H1 (cell line): Measurements from ENCODE around the gene PAQR8. TPM values are rescaled to one million over a fixed set of nuclear protein-coding genes. Genes with fewer than 3 reads are reported as not detected.

Experiments used
- ATF3 ChIP-seq: IDR thresholded peaks from 2 replicates; pipeline ENCODE4 v1.6.1; 2011; ENCODE audit warnings: low read depth, mild to moderate bottlenecking, low read length; ENCODE audit not compliant: insufficient read depth
- BRCA1 ChIP-seq: IDR thresholded peaks from 2 replicates; pipeline ENCODE4 v1.6.1; 2012; ENCODE audit warnings: low read depth, low read length, improper control_type of control experiment
- CHD1 ChIP-seq: IDR thresholded peaks from 2 replicates; pipeline ENCODE4 v1.6.1; 2012; ENCODE audit warnings: low read depth, low read length, improper control_type of control experiment
- CHD2 ChIP-seq: IDR thresholded peaks from 2 replicates; pipeline ENCODE4 v1.6.1; 2012; ENCODE audit warnings: low read length, improper control_type of control experiment
- CHD7 ChIP-seq: fragments of 300-600 bp; sonication (generic); IDR thresholded peaks from 2 replicates; pipeline ENCODE4 v1.7.1; 2012; ENCODE audit warnings: low read length, moderate library complexity, mild to moderate bottlenecking, inconsistent platforms; ENCODE audit not compliant: insufficient replicate concordance
- NRF1 ChIP-seq: IDR thresholded peaks from 2 replicates; pipeline ENCODE4 v1.6.1; 2011; ENCODE audit warnings: mild to moderate bottlenecking, low read depth, low read length, improper control_type of control experiment
- POLR2AphosphoS5 ChIP-seq: IDR thresholded peaks from 2 replicates; pipeline ENCODE4 v1.6.1; 2011; ENCODE audit warnings: low read depth, low read length
- POU5F1 ChIP-seq: IDR thresholded peaks from 2 replicates; pipeline ENCODE4 v1.6.1; 2011; ENCODE audit warnings: low read depth, mild to moderate bottlenecking, low read length, moderate library complexity
- SRF ChIP-seq: IDR thresholded peaks from 2 replicates; pipeline ENCODE4 v1.6.1; 2011; ENCODE audit warnings: mild to moderate bottlenecking, low read depth, low read length, moderate library complexity
- TEAD4 ChIP-seq: IDR thresholded peaks from 2 replicates; pipeline ENCODE4 v1.6.1; 2012; ENCODE audit warnings: low read depth, low read length, inconsistent platforms, mixed read lengths
- polyA plus RNA-seq, 7 experiments: library from polyadenylated mRNA; depleted of rRNA in 3 of 7; stranded (reverse) in 5 of 7; unstranded in 2 of 7; fragments of >200 nt in 5 of 7; fragments of 200-250 nt in 2 of 7; gene quantifications; 1 replicate in 5 of 7; 2 replicates in 1 of 7; 4 replicates in 1 of 7; pipeline versions ENCODE4 v1.2.1 to v1.2.3, GENCODE V29; 2011 to 2013; ENCODE audit warnings: missing spikeins in 2 of 7, mixed read lengths in 2 of 7
- total RNA-seq: library from RNA; stranded (reverse); fragmentation: NEBNext Ultra II Directional; extraction: Animal tissue kit (Norgen Biotek cat#: 25700); gene quantifications from 2 replicates; pipeline ENCODE4 v1.2.1, GENCODE V29; 2021

Gene PAQR8
- total and polyA plus RNA-seq, 2 of the 8 experiments (the other 6 are each of a cell fraction or from before 2014, with no cell fraction given): 7.6 to 9.6 TPM

DNA sequence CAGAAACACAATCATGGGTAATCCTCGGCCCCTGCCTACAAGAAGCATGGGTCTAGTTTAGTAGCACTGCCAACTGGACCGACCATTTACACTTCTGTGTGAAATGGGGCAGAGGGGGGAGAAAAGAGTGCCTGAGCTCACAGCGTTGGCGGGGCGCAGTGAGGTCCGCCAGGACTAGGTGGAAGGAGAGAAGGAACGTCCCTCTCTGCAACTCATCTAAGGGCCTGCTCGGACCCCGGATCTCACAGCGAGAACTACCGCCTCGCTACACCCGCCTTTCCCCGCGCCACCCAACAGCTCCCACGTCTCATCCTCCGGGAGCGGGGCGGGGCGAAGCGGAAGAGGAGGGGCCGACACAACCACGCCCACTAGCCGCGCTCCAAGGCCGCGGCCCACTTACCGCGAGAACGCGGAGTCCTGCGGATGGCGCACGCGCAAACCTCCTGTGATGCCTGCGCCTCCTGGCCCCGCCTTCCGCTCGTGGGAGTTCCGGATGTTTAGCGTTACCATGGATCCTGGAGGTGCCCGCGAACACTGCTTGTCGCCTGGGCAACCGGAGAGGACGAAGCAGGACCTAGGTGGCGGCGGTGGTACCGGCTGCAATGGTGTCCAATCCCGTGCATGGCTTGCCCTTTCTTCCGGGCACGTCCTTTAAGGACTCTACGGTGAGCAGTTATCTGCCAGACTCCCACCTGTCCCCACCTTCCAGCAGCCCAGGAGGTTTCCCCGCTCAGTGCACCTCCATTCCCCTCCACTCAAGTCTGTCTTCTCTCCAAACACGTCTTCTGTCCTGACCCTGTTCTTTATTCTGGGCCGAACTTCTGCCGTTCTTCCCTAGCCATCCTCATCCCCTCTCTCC is 58.1 kb downstream of the PAQR8 start, which contains the start of gene EFHC1 (continued):
- TF ChIP-seq CHD7 (no peak), NRF1 (peak; percentile 3; the same call in 1 of the 2 replicates), POLR2AphosphoS5 (peak; percentile 90), POU5F1 (no peak), ATF3 (no peak), CHD2 (peak; percentile 99), TEAD4 (no peak), BRCA1 (peak; percentile 93), SRF (no peak), CHD1 (no peak)
